Lower lobe of right lung (tissue), 2 donors: Measurements from ENCODE around the gene ZDHHC11B. TPM values are rescaled to one million over a fixed set of nuclear protein-coding genes. Genes with fewer than 3 reads are reported as not detected.
"Not testable (repeated sequence)": the region's sequence is repeated elsewhere in the genome, so short reads cannot be mapped to it uniquely, and the experiment has no call there.

Experiments used
- ATAC-seq, 2 donors: fragments of 200-7000 bp; cut with Tn5 transposase; one replicate each; pipeline ENCODE4 v1.9.1; 2020 to 2022; ENCODE audit warnings: mild to moderate bottlenecking in 2 of 2, moderate library complexity in 2 of 2
- DNase-seq: peaks from one replicate; pipeline ENCODE4 v3.0.0-alpha.2; 2020
- H3K27ac ChIP-seq: fragments of 200-600 bp; one replicate; pipeline ENCODE4 v1.8.0; 2022
- H3K27me3 ChIP-seq: fragments of 200-600 bp; one replicate; pipeline ENCODE4 v1.8.0; 2022; ENCODE audit warnings: low read depth
- H3K36me3 ChIP-seq: fragments of 200-600 bp; one replicate; pipeline ENCODE4 v1.8.0; 2022; ENCODE audit warnings: mild to moderate bottlenecking
- H3K4me1 ChIP-seq: fragments of 200-600 bp; one replicate; pipeline ENCODE4 v1.8.0; 2022
- H3K4me3 ChIP-seq: fragments of 200-600 bp; one replicate; pipeline ENCODE4 v1.8.0; 2022; ENCODE audit warnings: mild to moderate bottlenecking
- H3K9me3 ChIP-seq: fragments of 200-600 bp; one replicate; pipeline ENCODE4 v1.8.0; 2022
- intact Hi-C: fragments of 100-400 bp; cut with DNase I; formaldehyde crosslinking; loops from one replicate; pipeline ENCODE4 v1.11.0; 2022
- total RNA-seq: library from RNA; stranded (reverse); fragmentation: NEBNext Ultra II Directional; extraction: Animal tissue kit (Norgen Biotek cat#: 25700); gene quantifications from one replicate; pipeline ENCODE4 v1.2.1, GENCODE V29; 2021
- TF ChIP-seq, protein P1 (sequence below): fragments of 200-600 bp; IDR thresholded peaks from one replicate; pipeline ENCODE4 v1.8.0; 2022; ENCODE audit warnings: antibody characterized with exemption, mild to moderate bottlenecking
- donor health status: DM: no; HTN: yes; CAD: no; lungs with severe emphysema.

Gene ZDHHC11B
- total RNA-seq, 1 donor from 2014 or later: 14.9 TPM

DNA sequence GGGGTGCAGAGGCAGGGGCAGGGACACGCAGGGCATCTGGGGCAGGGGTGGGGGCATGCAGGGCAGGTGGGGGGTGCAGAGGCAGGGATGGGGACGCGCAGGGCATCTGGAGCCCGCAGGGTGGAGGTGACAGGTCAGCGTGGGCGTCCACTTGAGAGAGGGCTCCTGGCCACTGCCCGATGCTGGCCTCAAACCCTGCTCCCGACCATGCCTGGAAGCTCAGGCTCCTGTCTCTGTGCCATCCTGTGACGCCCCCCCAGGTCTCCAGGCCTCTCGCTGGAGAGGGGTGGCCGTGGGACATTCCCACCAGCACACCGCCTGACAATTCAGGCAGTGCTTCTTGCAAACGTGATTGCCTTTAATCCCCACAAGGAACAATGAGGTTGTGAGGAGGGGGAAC lies 33.0 kb downstream of the ZDHHC11B start:
- Histone ChIP-seq H3K9me3 (no peaks in the 10 kb centered on the region), H3K27me3 (no peaks in the 10 kb centered on the region), H3K4me1 (peaks cover under 1% of the 10 kb centered on the region), H3K36me3 (no peaks in the 10 kb centered on the region), H3K27ac (no peak overlapping the region), H3K4me3 (no peak overlapping the region)
- TF ChIP-seq, protein P1, sequence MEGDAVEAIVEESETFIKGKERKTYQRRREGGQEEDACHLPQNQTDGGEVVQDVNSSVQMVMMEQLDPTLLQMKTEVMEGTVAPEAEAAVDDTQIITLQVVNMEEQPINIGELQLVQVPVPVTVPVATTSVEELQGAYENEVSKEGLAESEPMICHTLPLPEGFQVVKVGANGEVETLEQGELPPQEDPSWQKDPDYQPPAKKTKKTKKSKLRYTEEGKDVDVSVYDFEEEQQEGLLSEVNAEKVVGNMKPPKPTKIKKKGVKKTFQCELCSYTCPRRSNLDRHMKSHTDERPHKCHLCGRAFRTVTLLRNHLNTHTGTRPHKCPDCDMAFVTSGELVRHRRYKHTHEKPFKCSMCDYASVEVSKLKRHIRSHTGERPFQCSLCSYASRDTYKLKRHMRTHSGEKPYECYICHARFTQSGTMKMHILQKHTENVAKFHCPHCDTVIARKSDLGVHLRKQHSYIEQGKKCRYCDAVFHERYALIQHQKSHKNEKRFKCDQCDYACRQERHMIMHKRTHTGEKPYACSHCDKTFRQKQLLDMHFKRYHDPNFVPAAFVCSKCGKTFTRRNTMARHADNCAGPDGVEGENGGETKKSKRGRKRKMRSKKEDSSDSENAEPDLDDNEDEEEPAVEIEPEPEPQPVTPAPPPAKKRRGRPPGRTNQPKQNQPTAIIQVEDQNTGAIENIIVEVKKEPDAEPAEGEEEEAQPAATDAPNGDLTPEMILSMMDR: no peak
- no peak for ATAC-seq
- DNase-seq: no peak
- intact Hi-C loops: no loop called here

DNA sequence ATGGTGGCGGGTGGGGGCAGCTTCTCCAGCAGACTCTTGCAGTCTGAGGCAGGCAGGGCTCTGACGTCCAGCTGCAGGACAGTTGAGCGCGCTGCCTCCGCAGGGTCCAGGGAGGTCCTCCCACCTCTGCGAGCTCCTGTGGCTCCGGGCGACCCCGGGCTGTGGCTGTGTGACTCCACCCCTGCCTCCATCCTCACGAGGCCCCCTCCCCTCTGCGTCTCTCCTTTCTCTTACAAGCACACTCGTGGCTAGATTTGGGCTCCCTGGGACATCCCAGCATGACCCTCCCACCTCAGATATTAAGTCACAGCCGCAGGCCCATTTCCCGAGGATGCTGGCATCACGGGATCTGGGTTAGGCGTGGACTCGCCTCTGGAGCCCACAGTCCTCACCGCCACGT lies 34.3 kb downstream of the ZDHHC11B start:
- intact Hi-C loops, H3K27ac ChIP-seq, H3K4me3 ChIP-seq, H3K27me3 ChIP-seq, H3K36me3 ChIP-seq, H3K4me1 ChIP-seq, DNase-seq, H3K9me3 ChIP-seq, ATAC-seq: not testable (repeated sequence)

DNA sequence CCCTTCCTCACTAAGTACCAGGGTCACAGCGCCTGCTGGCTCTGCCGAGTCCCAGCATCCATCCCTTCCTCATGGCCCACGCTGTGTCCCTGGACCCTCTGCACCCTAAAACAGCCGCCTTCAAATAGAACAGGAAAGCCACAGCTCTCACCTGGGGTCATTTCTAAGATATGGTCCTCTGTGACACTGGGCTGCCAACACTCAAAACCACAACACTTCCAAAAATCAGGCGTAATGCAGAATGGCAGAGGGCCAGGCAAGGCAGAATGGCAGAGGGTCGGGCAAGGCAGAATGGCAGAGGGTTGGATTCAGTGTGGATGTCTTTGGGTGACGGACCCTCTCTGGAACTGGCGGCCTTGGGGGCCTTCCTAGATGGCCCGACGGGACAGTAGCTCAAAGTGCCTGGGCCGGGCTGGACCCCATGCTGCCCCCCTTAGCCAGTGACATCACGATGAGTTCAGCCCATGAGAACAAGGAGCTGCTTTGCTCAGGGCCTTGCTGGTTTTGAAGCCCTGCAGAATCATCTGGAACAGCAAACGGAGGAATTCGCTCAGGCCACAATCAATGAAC lies 35.3 kb downstream of the ZDHHC11B start:
- Histone ChIP-seq H3K36me3 (no peaks in the 10 kb centered on the region), H3K27me3 (no peaks in the 10 kb centered on the region), H3K9me3 (no peaks in the 10 kb centered on the region), H3K4me1 (no peaks in the 10 kb centered on the region), H3K4me3 (no peak overlapping the region), H3K27ac (no peak overlapping the region)
- intact Hi-C loops: no loop called here
- TF ChIP-seq, protein P1: no peak
- DNase-seq (peak; percentile 12), ATAC-seq (no peak)

DNA sequence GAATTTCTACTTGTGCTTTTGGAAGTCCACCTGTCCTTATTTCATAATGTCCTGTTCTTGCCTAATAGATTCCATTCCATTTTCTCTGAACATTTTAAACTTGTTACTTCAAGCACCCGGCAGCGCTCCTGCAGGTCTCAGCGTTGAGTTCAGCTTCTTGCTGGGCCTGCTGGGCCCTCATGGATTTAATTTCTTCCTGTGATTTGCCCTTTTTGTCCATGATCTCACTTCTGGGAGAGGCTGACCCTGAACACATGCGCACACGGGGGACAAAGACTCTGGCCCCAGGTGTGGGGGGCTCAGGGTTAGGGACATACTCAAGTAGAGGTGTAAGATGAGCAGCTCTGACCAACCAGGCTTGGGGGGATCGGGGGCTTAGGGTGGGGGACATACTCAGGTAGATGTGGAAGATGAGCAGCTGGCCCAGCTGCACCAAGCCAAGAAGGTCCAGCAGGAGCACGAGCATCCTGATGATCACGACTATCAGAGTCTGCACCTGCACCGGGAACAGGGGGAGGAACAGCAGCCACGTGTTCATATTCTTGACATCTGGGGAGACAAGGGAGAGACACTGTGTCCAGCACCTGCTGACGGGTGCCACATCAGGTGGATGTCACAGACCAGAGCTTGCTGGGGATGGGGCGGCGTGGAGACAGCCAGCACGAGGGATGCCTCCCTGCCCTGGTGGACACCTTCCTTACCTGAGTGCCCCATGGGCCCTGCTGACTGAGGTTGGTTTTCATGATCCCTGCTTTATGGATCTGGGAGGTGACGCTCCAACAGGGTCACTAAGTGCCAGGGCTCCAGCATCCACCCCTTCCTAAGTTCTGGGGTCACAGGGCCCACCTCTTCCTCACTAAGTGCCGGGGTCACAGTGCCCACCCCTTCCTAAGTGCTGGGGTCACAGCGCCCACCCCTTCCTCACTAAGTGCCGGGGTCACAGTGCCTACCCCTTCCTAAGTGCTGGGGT lies 36.2 kb downstream of the ZDHHC11B start:
- H3K4me3 ChIP-seq, intact Hi-C loops, DNase-seq, H3K9me3 ChIP-seq, H3K36me3 ChIP-seq, H3K4me1 ChIP-seq, ATAC-seq, H3K27ac ChIP-seq, H3K27me3 ChIP-seq: not testable (repeated sequence)

DNA sequence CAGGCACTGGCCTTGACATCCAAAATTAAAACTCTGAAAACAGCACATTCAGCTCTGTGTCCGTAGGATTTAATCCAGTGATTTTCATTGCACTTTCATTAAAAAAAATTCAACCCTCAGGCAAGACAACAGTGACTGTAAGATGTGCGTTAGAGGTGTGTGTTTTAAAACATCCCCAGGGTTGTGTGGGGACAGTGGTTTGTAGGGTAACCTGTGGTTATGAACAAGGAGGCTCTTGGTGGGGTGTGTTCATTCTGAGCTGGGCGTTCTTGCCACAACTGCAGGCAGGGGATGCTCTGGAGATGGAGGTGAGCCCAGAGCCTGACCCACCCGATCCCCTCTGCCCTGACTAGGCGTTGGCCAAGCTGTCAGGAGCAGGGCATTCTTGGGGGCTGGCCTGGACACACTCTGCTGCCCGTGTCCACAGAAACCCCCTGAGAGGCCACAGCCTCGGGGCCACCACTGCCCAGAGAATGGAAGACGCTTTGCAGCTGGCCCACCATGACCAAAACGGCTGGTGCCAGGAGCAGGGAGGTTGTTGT lies 37.2 kb downstream of the ZDHHC11B start:
- ATAC-seq, H3K4me1 ChIP-seq, H3K27ac ChIP-seq, DNase-seq, H3K4me3 ChIP-seq, H3K9me3 ChIP-seq, H3K27me3 ChIP-seq, H3K36me3 ChIP-seq, intact Hi-C loops: not testable (repeated sequence)

DNA sequence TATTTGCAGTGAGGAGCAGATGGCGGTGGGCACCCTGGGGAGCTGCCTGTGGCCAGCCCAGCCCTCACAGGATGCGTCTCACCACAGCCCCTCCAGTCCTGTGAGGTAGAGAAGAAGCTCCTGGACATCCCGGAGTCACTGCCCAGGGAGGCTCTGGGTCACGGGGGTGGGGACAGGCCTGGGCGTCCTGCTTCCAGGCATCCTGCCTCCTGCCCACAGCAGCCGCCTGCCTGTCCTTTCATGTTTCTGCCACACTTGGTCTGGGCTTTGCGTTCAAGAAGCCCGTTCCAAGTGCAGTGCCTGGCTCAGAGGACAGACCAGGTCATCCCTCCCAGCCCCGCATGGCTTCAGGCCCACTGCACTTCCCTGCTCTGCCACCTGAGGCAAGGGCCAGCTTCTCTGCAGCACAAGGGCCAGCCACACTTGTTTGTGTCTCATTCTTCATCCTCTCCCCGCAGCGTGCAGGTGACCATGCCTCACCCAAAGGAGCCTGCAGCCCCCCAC lies 38.2 kb downstream of the ZDHHC11B start:
- no peak overlapping the region for H3K27ac ChIP-seq
- peak in 1 of 2 donors; percentile 20 for ATAC-seq
- TF ChIP-seq, protein P1: no peak
- intact Hi-C loops: no loop called here
- no peaks in the 10 kb centered on the region for H3K4me1 ChIP-seq
- H3K4me3 ChIP-seq: no peak overlapping the region
- DNase-seq: no peak
- no peaks in the 10 kb centered on the region for H3K36me3 ChIP-seq
- no peaks in the 10 kb centered on the region for H3K9me3 ChIP-seq
- no peaks in the 10 kb centered on the region for H3K27me3 ChIP-seq

DNA sequence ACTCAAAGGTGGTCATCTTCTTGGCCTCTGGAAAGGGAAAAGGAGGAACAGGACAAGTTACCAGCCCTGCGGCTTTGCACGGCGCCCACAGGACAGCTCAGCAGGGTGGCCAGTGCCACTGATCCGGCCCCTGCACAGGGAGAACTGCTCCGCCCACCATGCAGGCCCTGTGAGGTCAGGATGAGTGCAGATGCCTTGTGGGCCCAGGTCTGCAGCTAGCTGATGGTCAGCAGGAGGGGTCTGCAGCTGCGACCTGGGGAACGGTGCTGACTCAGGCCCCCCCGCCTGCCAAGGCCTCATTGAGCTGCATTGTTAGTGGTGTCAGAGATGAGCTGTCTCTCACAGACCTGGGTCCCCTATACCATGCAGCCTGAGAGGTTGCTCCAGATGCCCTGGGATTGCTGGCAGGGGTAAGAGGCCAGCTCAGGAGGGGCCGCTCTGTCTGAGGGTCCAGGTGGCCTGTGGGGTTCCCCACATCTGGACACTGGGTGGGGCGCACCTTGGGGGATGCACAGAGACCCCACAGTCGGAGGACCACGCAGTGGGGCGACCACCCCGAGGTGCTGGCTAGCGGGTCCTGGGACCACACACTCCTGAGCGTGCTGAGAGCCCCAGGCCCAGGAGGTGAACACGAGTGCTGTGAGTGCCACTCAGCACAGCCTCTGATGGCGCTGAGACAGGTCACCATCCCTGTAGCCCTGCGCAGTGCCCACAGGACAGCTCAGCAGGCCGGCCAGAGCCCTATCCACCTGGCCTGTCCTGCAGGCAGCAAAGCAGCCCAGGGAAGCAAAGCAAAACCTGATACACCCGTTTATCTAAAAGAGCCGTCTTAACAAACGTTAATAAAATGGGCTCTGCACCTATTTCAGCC lies 39.0 kb downstream of the ZDHHC11B start:
- H3K4me1 ChIP-seq, H3K9me3 ChIP-seq, H3K27ac ChIP-seq, H3K4me3 ChIP-seq, DNase-seq, H3K36me3 ChIP-seq, H3K27me3 ChIP-seq, intact Hi-C loops: not testable (repeated sequence)
- ATAC-seq: peak; percentile 31 to 42

DNA sequence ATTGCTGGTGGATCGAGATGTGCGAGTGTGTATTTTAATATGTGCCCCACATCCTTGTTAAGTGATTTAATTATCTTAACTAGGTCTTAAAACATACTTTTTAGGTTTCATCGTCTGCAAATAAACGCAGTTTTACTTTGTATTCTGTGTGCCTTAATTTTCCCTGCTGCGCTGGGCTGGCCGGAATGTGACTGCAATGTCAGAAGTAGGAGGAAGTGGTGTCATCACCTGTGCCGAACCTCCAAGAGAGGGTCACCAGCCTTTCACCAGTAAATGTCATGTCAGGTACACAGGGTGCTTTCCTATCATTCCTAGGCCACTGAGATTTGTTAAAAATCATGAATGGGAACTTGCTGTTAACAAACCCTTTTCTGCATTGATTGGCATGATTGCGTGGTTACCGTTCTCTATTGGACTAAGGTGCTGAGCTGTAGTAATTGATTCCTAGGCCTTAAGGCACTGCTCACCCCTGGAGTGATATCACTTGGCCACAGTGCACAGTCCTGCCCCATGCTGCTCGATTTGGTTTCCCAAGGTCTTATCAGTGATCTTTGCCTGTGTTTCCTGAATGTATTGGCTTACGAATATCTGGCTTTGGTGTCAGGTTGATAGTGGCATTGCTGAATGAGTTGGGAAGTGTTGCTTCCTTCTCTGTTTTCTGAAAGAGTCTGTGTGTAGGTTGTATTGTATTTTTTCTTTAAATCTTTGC lies 40.7 kb downstream of the ZDHHC11B start:
- H3K9me3 ChIP-seq, DNase-seq, H3K27ac ChIP-seq, H3K27me3 ChIP-seq, ATAC-seq, H3K36me3 ChIP-seq, intact Hi-C loops, H3K4me3 ChIP-seq, H3K4me1 ChIP-seq: not testable (repeated sequence)

DNA sequence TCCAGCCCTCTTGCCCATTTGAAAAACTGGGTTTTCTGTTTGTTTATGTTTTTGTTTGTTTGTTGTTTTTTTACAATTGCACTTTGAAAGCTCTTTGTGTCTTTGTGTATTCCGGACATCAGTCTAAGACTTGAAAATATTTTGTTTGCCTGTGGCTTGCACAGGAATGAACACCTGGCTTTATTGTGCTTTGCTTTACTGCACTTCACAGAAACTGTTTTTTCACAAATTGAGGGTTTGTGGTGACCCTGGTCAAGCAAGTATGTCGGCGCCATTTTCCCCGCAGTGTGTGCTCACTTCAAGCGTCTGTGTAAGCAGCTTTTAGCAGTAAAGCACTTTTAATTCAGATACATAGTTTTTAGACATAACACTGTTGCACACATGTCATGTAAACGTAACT lies 42.3 kb downstream of the ZDHHC11B start:
- intact Hi-C loops, H3K9me3 ChIP-seq: not testable (repeated sequence)

More for the DNA sequence above, 42.3 kb downstream of the ZDHHC11B start:
- H3K27ac ChIP-seq, H3K4me3 ChIP-seq, DNase-seq, H3K36me3 ChIP-seq, H3K4me1 ChIP-seq, H3K27me3 ChIP-seq, ATAC-seq: not testable (repeated sequence)
